HG03139 (cell line): ENCODE measurements around the gene DNAJB8.

ENCODE experiments used
- ATAC-seq: cut with Tn5 transposase; IDR thresholded peaks from one replicate; pipeline ENCODE4 v1.9.1; 2021; ENCODE audit not compliant: unreplicated experiment

The DNAJB8 gene

DNA sequence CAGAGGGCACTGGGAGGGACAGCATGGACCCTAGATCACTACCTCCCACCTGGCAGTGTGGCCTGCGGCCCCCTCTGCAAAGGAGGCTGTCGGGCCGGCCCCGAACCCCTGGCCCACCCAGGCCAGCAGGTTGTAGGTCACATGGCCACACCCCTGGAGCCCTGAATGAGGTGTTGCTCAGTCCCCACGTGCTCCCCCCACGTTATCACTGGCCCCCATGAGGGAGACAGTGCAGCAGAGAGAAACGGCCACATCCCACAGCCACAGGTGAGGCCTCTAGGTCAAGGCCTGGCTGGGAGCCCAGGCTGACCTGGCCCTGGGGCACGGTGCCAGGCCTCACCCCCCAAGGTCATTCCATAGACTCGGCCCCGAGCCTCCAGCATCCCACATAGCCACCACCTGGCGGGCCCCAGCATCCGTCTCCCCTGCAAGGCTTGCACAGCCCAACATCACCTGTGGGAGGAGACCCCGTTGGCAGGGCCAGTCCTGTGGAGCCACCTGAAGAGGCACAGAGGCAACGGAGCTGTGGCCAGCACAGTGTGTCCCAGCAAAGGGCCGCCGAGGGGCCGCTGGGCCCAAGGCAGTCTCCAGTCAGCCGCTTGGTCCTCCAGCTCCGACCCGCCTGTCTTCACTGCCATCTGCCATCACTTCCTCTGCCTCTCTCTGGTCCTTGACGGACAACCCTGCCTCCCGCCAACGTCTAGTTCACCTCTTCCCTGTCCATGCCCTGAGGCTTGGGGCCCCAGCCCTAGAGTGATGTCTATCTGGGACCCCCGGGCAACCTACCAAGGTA lies 53.1 kb downstream of the DNAJB8 start:
- no peak for ATAC-seq

DNA sequence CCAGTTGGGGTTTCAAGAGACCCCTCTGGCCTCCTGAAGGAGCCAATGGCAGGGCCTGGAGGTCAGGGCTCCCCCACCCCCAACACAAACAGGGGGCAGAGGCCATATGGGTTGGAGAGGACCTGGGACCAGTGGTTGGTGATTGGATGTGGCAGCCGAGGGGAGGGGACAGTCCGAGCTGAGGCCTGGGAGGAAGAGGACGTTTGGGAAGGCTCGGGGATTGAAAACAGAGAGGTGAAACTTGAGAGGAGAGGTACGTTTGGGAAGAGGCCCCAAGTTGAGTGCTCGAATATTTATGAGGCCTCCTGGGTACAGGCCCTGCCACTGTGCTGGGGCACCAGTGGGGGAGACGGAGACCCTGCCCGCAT lies 53.7 kb downstream of the DNAJB8 start:
- ATAC-seq: no peak
